ENCODE measurements around the gene EIF2B2. TPM values are rescaled to one million over a fixed set of nuclear protein-coding genes. Genes with fewer than 3 reads are reported as not detected.
A peak's percentile ranks its signal among the peaks of the same experiment; 100 is the strongest.

EIF2B2 gene
- total RNA-seq, 4 donors from 2014 or later, result 28.1 to 56.2 (median 36.6) TPM

DNA sequence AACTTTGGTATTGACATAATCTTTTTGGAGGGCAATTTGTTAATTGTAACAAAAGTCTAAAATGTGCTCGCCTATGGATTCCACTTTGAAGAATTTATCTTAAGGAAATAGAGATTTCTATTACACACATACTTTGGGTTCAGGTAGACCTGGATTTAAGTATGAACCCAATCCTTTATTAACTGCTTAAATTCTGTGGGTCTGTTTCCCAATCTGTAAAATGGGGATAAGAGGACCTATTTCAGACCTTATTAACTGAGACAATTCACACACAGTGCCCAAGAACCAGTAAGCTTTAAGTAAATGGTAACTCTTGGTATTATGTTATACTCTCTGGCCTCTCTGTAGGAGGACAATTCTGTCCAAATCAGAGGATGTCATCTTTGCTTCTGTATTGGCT, 822 bp upstream of the EIF2B2 start:
- Histone ChIP-seq H3K27me3 (no peaks in the 10 kb centered on the region), H3K9me3 (no peaks in the 10 kb centered on the region), H3K4me3 (peak overlapping the region; percentile 59 to 77), H3K36me3 (peaks cover 0 to 25% of the 10 kb centered on the region in 2 donors), H3K27ac (peak overlapping the region; percentile 40 to 91 (median 88)), H3K4me1 (peaks cover 0 to 31% (median 11%) of the 10 kb centered on the region in 3 donors)
- 80 to 100% methylated on average over 1 of the region's 1 CpG for WGBS, 2 donors (ENCODE audit: low coverage in 1 of 2)
- TF ChIP-seq CTCF (IDR thresholded peaks at IDR 0.05), result no peak
- TF ChIP-seq POLR2AphosphoS5 (IDR thresholded peaks at IDR 0.05), result no peak
- TF ChIP-seq EP300 (IDR thresholded peaks at IDR 0.05), result no peak
- ATAC-seq, result no peak

DNA sequence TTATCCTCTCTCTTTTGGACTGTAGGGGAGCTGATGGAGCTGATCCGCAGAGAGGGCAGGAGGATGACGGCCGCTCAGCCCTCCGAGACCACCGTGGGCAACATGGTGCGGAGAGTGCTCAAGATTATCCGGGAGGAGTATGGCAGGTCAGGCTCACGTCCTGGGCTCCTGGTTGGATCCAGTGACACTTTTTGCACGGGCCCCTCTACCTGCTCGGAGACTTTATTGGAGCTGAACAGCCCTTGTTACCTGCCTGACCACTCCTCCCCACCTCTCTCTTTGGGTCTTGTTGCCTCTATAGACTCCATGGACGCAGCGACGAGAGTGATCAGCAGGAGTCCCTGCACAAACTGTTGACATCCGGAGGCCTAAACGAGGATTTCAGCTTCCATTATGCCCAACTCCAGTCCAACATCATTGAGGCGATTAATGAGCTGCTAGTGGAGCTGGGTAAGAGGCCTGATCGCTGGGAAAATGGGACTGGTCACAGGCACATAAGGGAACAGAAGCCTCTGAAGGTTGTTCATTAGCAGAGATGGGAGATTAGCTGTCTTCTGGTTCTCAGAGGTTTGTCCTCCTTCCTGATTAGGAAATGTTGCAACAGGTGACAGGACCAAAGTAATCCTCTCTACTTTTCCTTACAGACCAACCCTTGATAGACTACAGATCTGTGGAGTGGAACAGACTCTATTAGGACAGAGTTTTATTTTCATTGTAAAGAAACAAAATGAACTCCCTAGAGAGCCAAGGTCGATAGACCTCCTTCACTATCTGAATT, 718 bp downstream of the EIF2B2 start:
- ATAC-seq, result peak; percentile 4
- Histone ChIP-seq H3K36me3 (peaks cover 0 to 40% of the 10 kb centered on the region in 2 donors), H3K27ac (peak overlapping the region; percentile 30 to 91 (median 88)), H3K4me3 (peak overlapping the region; percentile 59 to 77), H3K4me1 (peaks cover 0 to 31% (median 11%) of the 10 kb centered on the region in 3 donors), H3K27me3 (no peaks in the 10 kb centered on the region), H3K9me3 (no peaks in the 10 kb centered on the region)
- 21 to 42% methylated on average over 2 of the region's 18 CpGs for WGBS, 2 donors (ENCODE audit: low coverage in 1 of 2)
- no peak for TF ChIP-seq POLR2AphosphoS5 (IDR thresholded peaks at IDR 0.05)
- no peak for TF ChIP-seq POLR2A (IDR thresholded peaks at IDR 0.05)
- TF ChIP-seq EP300 (IDR thresholded peaks at IDR 0.05), result no peak
- TF ChIP-seq CTCF (IDR thresholded peaks at IDR 0.05), result no peak

GRCh38 chr14:75005357-75005756, 2.6 kb downstream of the EIF2B2 start:
- TF ChIP-seq POLR2AphosphoS5 (IDR thresholded peaks at IDR 0.05), result no peak
- TF ChIP-seq CTCF (IDR thresholded peaks at IDR 0.05), result no peak
- no peak for TF ChIP-seq EP300 (IDR thresholded peaks at IDR 0.05)
- no peak for TF ChIP-seq POLR2A (IDR thresholded peaks at IDR 0.05)
- Histone ChIP-seq H3K27me3 (no peaks in the 10 kb centered on the region), H3K4me3 (no peak overlapping the region), H3K4me1 (peaks cover 0 to 31% (median 11%) of the 10 kb centered on the region in 3 donors), H3K9me3 (no peaks in the 10 kb centered on the region), H3K27ac (no peak overlapping the region), H3K36me3 (peaks cover 0 to 59% of the 10 kb centered on the region in 2 donors)
- no peak for ATAC-seq
- 97% methylated on average over 2 to 3 of the region's 3 CpGs for WGBS, 2 donors (ENCODE audit: low coverage in 1 of 2)

DNA sequence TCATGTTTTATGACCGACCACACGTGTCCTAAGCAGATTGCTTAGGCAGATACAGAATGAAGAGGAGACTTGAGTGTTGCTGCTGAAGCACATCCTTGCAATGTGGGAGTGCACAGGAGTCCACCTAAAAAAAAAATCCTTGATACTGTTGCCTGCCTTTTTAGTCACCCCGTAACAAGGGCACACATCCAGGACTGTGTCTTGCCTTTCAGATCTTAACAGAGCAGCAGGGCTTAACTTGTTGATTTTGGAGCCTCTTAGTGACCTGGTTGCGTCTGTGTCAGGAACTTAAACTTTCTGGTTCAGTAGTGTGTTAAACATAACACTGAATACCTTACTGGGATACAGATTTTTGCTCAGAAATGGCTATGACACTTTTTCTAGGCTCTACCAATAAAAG, 6.5 kb downstream of the EIF2B2 start:
- no peak overlapping the region for H3K4me3 ChIP-seq
- no peaks in the 10 kb centered on the region for H3K27me3 ChIP-seq
- TF ChIP-seq POLR2AphosphoS5 (IDR thresholded peaks at IDR 0.05) (no peak), POLR2A (IDR thresholded peaks at IDR 0.05) (no peak), CTCF (IDR thresholded peaks at IDR 0.05) (no peak)
- H3K36me3 ChIP-seq, result peaks cover 0 to 83% of the 10 kb centered on the region in 2 donors
- 86 to 88% methylated on average over 3 to 4 of the region's 4 CpGs for WGBS, 2 donors (ENCODE audit: low coverage in 1 of 2)
- H3K27ac ChIP-seq, result no peak overlapping the region
- peaks cover 6 to 26% (median 12%) of the 10 kb centered on the region in 3 donors for H3K4me1 ChIP-seq
- no peak for ATAC-seq
- H3K9me3 ChIP-seq, result no peaks in the 10 kb centered on the region

All from gastroesophageal sphincter (tissue), 4 donors.